ENCODE measurements around the gene MDP1.
"Not testable (repeated sequence)": the region's sequence is repeated elsewhere in the genome, so short reads cannot be mapped to it uniquely, and the experiment has no call there.

Gene MDP1

GRCh38 chr14:24255931-24256711, 40.3 kb upstream of the MDP1 start:
- no peak for ATAC-seq
- no peaks in the 10 kb centered on the region for H3K9me3 Mint-ChIP-seq
- no peak for DNase-seq
- H3K4me3 Mint-ChIP-seq, result no peak overlapping the region
- H3K4me1 Mint-ChIP-seq, result peaks cover 5% of the 10 kb centered on the region
- H3K27me3 Mint-ChIP-seq, result no peaks in the 10 kb centered on the region
- H3K36me3 Mint-ChIP-seq (ENCODE audit: low read depth), result peaks cover 1% of the 10 kb centered on the region
- no peak overlapping the region for H3K27ac Mint-ChIP-seq

- no peak overlapping the region for H3K27ac Mint-ChIP-seq
- no peak overlapping the region for H3K4me3 Mint-ChIP-seq
- peaks cover 6% of the 10 kb centered on the region for H3K4me1 Mint-ChIP-seq
- ATAC-seq (no peak), DNase-seq (no peak)
- H3K27me3 Mint-ChIP-seq, result no peaks in the 10 kb centered on the region
- no peaks in the 10 kb centered on the region for H3K36me3 Mint-ChIP-seq (ENCODE audit: low read depth)
- H3K9me3 Mint-ChIP-seq, result no peaks in the 10 kb centered on the region
Measured at GRCh38 chr14:24255438-24255837, 39.6 kb upstream of the MDP1 start.

- no peak overlapping the region for H3K4me3 Mint-ChIP-seq
- ATAC-seq, result no peak
- H3K27me3 Mint-ChIP-seq, result no peaks in the 10 kb centered on the region
- no peak overlapping the region for H3K27ac Mint-ChIP-seq
- no peaks in the 10 kb centered on the region for H3K36me3 Mint-ChIP-seq (ENCODE audit: low read depth)
- no peak for DNase-seq
- no peaks in the 10 kb centered on the region for H3K9me3 Mint-ChIP-seq
- peaks cover 10% of the 10 kb centered on the region for H3K4me1 Mint-ChIP-seq
Measured at GRCh38 chr14:24254630-24255392, 38.9 kb upstream of the MDP1 start.

DNA sequence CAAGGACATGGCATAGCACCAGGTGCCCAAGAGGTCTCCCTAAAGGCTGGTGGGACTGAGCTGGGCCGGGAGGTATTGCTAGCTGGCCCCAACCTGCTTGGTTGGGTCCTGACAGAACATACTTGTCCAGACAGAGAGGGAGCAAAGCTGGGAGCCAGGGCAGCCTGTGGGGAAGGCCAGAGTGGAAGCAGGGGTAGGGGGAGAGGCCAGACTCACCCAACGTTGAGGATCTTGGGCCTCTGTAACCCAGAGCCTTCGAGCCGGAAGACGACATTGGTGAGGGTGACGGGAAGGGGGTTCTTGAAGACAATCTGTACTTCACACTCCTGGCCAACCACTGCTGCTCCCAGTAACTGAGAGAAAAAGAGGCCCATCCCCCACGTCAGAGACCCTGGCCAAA, 38.1 kb upstream of the MDP1 start:
- Mint-ChIP-seq H3K4me1 (peaks cover 13% of the 10 kb centered on the region), H3K27me3 (no peaks in the 10 kb centered on the region), H3K36me3 (ENCODE audit: low read depth) (no peaks in the 10 kb centered on the region), H3K9me3 (no peaks in the 10 kb centered on the region), H3K27ac (no peak overlapping the region), H3K4me3 (no peak overlapping the region)
- no peak for DNase-seq
- ATAC-seq, result no peak

DNA sequence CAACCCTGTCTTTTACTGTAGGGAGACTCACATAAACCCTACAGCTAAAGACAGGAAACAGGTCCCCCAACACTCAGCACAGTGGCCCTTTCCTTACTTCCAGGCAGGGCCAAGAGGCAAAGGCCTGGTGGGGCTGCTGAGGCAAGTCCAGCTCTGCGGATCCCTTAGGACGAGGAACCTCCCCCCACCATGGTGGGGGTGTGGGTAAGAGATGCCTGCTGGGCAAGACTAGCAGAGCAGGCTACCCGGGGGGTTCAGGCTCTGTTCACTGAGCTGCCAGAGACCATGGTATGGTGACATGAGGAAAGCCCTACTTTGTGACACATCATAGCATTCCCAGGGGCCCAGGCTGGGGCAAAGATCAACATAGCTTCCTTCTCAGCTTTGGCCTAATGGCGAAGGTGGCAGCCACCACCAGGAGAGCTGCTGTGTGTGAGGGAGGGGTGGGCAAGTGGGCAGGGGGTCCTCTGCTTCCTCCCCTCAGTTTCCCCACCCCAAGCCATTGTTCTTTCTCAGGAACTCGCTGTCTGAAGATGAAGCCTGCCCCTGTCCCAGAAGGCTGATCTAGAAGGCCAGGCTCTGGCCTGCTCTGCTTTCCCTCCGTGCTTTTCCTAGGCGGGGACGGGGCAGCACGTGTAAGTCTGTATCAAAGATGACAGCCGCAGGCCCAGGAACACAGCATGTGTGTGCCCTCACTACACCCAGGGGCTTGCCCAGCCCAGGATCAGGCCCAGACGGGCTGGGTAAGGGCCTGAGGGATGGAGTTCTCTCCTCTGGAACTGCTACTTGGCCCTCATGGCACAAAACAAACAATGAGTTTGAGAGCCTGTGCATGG, 36.6 kb upstream of the MDP1 start:
- DNase-seq, result no peak
- H3K9me3 Mint-ChIP-seq, result no peaks in the 10 kb centered on the region
- no peaks in the 10 kb centered on the region for H3K36me3 Mint-ChIP-seq (ENCODE audit: low read depth)
- no peaks in the 10 kb centered on the region for H3K27me3 Mint-ChIP-seq
- peaks cover 24% of the 10 kb centered on the region for H3K4me1 Mint-ChIP-seq
- ATAC-seq, result no peak
- no peak overlapping the region for H3K27ac Mint-ChIP-seq
- no peak overlapping the region for H3K4me3 Mint-ChIP-seq

GRCh38 chr14:24251880-24252288, 36.0 kb upstream of the MDP1 start:
- H3K4me1 Mint-ChIP-seq, result peaks cover 30% of the 10 kb centered on the region
- H3K36me3 Mint-ChIP-seq (ENCODE audit: low read depth), result no peaks in the 10 kb centered on the region
- no peak for ATAC-seq
- no peak overlapping the region for H3K4me3 Mint-ChIP-seq
- H3K27me3 Mint-ChIP-seq, result no peaks in the 10 kb centered on the region
- DNase-seq, result no peak
- H3K27ac Mint-ChIP-seq, result no peak overlapping the region
- no peaks in the 10 kb centered on the region for H3K9me3 Mint-ChIP-seq

DNA sequence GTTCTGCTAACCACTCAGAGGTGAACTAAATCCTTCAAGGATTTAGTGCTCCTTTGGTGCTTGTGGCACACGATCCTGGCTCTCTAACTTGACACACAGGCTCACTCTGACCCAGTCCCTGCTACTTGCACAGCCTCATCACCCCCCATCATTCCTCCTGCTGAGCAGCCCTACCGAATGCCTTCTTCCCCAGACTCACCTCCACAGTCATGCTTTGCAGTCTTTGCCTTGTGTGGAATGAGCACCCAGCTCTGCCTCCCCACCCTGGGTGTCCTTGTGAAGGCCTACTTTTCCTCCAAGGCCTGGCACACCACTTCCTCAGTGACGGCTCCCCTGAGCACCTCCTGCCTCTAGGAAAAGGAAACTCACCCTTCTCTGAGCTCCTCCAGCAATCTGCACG, 34.5 kb upstream of the MDP1 start:
- Mint-ChIP-seq H3K4me3 (no peak overlapping the region), H3K27ac (peak overlapping the region; percentile 9)
- no peak for ATAC-seq

DNA sequence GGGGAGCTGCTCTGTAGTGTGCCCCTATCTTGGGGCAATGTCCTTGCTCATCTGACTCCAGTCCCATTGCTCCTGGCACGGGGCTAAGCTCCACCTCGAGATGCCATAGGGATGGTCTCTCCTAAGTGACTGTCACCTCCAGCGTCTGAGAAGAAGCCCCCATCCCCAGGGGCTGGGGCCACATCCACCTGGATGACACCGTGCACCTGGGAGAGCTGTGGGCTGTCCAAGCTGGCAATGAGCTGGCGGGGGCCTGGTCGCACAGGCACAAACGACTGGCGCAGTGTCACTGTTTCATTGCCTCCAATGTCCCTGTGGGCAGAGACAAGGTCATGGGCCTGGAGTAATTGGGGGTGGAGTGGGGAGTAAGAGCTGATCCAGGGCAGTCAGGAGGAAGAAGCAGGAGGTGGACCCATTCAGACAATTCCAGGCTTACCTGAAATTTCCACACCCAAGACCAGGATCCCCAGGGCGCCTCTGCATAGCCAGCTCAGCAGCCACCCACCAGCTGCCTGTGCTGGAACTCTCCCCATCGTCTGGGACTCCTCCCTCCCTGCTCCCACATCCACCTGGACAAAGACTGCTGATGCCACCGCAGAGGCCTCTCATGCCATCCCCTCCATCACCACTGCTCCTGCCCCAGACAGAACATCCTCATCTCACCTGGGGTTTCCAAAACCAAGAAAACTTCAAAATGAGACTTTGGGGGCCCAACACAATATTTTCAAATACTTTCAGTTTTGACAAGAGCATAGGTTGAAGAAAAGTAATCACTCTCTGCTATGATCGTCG, 33.6 kb upstream of the MDP1 start:
- ATAC-seq, result no peak
- H3K4me3 Mint-ChIP-seq, result no peak overlapping the region

More for the DNA sequence above, 34.5 kb upstream of the MDP1 start:
- Mint-ChIP-seq H3K36me3 (ENCODE audit: low read depth) (no peaks in the 10 kb centered on the region), H3K9me3 (no peaks in the 10 kb centered on the region), H3K4me1 (peaks cover 37% of the 10 kb centered on the region), H3K27me3 (no peaks in the 10 kb centered on the region)
- no peak for DNase-seq

DNA sequence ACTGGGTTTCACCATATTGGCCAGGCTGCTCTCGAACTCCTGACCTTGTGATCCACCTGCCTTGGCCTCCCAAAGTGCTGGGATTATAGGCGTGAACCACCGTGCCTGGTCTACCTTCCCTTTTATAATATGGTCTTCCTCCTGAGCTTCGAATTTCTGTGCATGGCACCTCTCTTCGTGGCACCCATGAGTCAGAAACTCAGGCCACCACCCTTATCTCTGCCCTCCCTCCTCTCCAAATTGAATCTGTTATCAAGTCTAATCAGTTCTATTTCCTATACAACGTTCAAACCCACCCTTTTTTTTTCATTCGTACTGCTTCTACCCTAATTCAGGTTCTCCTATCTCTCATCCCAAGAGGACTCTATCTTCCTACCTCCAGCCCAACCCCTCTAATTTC, 31.6 kb upstream of the MDP1 start:
- DNase-seq (no peak), ATAC-seq (no peak)
- Mint-ChIP-seq H3K27ac (peak overlapping the region; percentile 72), H3K4me1 (peaks cover 53% of the 10 kb centered on the region), H3K27me3 (no peaks in the 10 kb centered on the region), H3K4me3 (peak overlapping the region; percentile 53), H3K36me3 (ENCODE audit: low read depth) (no peaks in the 10 kb centered on the region), H3K9me3 (no peaks in the 10 kb centered on the region)

More for the DNA sequence above, 33.6 kb upstream of the MDP1 start:
- no peaks in the 10 kb centered on the region for H3K27me3 Mint-ChIP-seq
- no peaks in the 10 kb centered on the region for H3K9me3 Mint-ChIP-seq
- no peak overlapping the region for H3K27ac Mint-ChIP-seq
- H3K4me1 Mint-ChIP-seq, result peaks cover 40% of the 10 kb centered on the region
- DNase-seq, result no peak
- no peaks in the 10 kb centered on the region for H3K36me3 Mint-ChIP-seq (ENCODE audit: low read depth)

DNA sequence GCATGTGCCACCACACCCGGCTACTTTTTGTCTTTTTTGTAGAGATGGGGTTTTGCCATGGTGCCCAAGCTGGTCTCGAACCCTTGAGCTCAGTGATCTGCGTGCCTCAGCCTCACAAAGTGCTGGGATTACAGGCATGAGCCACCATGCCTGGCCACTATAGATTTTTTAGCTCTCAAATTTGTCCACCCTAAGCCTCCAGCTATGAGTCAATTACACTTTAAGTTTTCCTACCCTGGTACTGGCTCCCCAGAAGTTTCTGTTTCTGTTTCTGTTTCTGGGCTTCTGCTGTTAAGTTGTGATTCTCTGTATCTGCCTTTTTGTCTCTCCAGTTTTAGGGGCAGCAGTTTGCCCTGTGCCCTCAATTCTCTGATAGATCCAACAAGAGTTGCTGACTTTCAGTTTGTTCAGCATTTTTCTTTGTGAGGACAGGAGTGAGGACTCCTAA, 30.9 kb upstream of the MDP1 start:
- Mint-ChIP-seq H3K36me3 (ENCODE audit: low read depth) (peaks cover 2% of the 10 kb centered on the region), H3K27me3 (no peaks in the 10 kb centered on the region), H3K9me3 (no peaks in the 10 kb centered on the region), H3K4me1 (peaks cover 57% of the 10 kb centered on the region), H3K27ac (peak overlapping the region; percentile 91), H3K4me3 (peak overlapping the region; percentile 69)
- peak; percentile 34 for ATAC-seq
- no peak for DNase-seq

- H3K27ac Mint-ChIP-seq; ATAC-seq; H3K36me3 Mint-ChIP-seq (ENCODE audit: low read depth); H3K4me3 Mint-ChIP-seq; H3K9me3 Mint-ChIP-seq; DNase-seq; H3K27me3 Mint-ChIP-seq: not testable (repeated sequence)
- peaks cover 65% of the 10 kb centered on the region for H3K4me1 Mint-ChIP-seq
Measured at GRCh38 chr14:24245350-24245749, 29.5 kb upstream of the MDP1 start.

GRCh38 chr14:24243336-24243836, 27.5 kb upstream of the MDP1 start:
- ATAC-seq, result no peak
- H3K4me1 Mint-ChIP-seq, result peaks cover 76% of the 10 kb centered on the region
- peak overlapping the region; percentile 90 for H3K4me3 Mint-ChIP-seq
- peak overlapping the region; percentile 97 for H3K27ac Mint-ChIP-seq
- no peaks in the 10 kb centered on the region for H3K9me3 Mint-ChIP-seq
- no peaks in the 10 kb centered on the region for H3K27me3 Mint-ChIP-seq
- no peak for DNase-seq
- H3K36me3 Mint-ChIP-seq (ENCODE audit: low read depth), result peaks cover 17% of the 10 kb centered on the region

- peaks cover 68% of the 10 kb centered on the region for H3K4me1 Mint-ChIP-seq
- H3K4me3 Mint-ChIP-seq, result peak overlapping the region; percentile 90
- H3K27ac Mint-ChIP-seq, result peak overlapping the region; percentile 97
- H3K9me3 Mint-ChIP-seq, result no peaks in the 10 kb centered on the region
- no peaks in the 10 kb centered on the region for H3K27me3 Mint-ChIP-seq
- H3K36me3 Mint-ChIP-seq (ENCODE audit: low read depth), result peaks cover 31% of the 10 kb centered on the region
- peak; percentile 82 for ATAC-seq
- peak; percentile 93 for DNase-seq
Measured at GRCh38 chr14:24241829-24242443, 26.1 kb upstream of the MDP1 start.
